ENCODE results near the gene AMDHD1.

Gene AMDHD1

GRCh38 chr12:95994476-95994875 lies 51.3 kb downstream of the AMDHD1 start:
- H2BK120ac ChIP-seq (ENCODE audit: low read depth, low read length), result no peak overlapping the region
- H3K23ac ChIP-seq (ENCODE audit: low read length in 2 of 2), result no peak overlapping the region
- H2BK5ac ChIP-seq (ENCODE audit: low read depth, low read length, poor library complexity, severe bottlenecking), result no peak overlapping the region
- H3K18ac ChIP-seq (ENCODE audit: low read depth in 1 of 2, low read length in 2 of 2), result no peak overlapping the region
- peaks cover 0 to 20% of the 10 kb centered on the region in 2 experiments for H3K27me3 ChIP-seq (ENCODE audit: control insufficient read depth in 1 of 2, insufficient read depth in 1 of 2, low read length in 2 of 2)
- DNase-seq, result no peak
- no peak overlapping the region for H2AK5ac ChIP-seq (ENCODE audit: low read length, severe bottlenecking)
- WGBS, result 97% methylated on average over 4 of the region's 5 CpGs
- H3K27ac ChIP-seq (ENCODE audit: low read length, poor library complexity, severe bottlenecking), result no peak overlapping the region
- H3K4ac ChIP-seq (ENCODE audit: low read depth in 1 of 2, low read length in 2 of 2), result no peak overlapping the region
- H4K91ac ChIP-seq (ENCODE audit: low read length), result no peak overlapping the region
- H3K9ac ChIP-seq (ENCODE audit: low read length), result no peak overlapping the region
- H3K4me1 ChIP-seq (ENCODE audit: control insufficient read depth, insufficient read depth, low read depth, low read length), result no peaks in the 10 kb centered on the region
- H3K9me3 ChIP-seq (ENCODE audit: control insufficient read depth, low read length), result no peaks in the 10 kb centered on the region
- no peak overlapping the region for H3K4me2 ChIP-seq (ENCODE audit: low read length, poor library complexity, severe bottlenecking)
- no peak overlapping the region for H3K14ac ChIP-seq (ENCODE audit: low read length in 2 of 2)
- peaks cover 0 to 9% of the 10 kb centered on the region in 2 experiments for H3K36me3 ChIP-seq (ENCODE audit: control insufficient read depth in 1 of 2, insufficient read depth in 2 of 2, low read depth in 1 of 2, low read length in 2 of 2)
- H2BK15ac ChIP-seq (ENCODE audit: low read depth, poor library complexity, severe bottlenecking), result no peak overlapping the region
- H2AFZ ChIP-seq (ENCODE audit: low read depth, low read length), result no peak overlapping the region
- H4K8ac ChIP-seq (ENCODE audit: low read length), result no peak overlapping the region
- H3K4me3 ChIP-seq (ENCODE audit: insufficient read depth in 1 of 2, low read depth in 1 of 2, low read length in 2 of 2), result no peak overlapping the region
- no peak overlapping the region for H2BK12ac ChIP-seq (ENCODE audit: low read length in 2 of 2)
- H3K79me1 ChIP-seq (replicated peaks; ENCODE audit: low read length, poor library complexity, severe bottlenecking), result no peaks in the 10 kb centered on the region

- H3K4me1 ChIP-seq (ENCODE audit: control insufficient read depth, insufficient read depth, low read depth, low read length), result no peaks in the 10 kb centered on the region
- H3K4me3 ChIP-seq (ENCODE audit: insufficient read depth in 1 of 2, low read depth in 1 of 2, low read length in 2 of 2), result no peak overlapping the region
- no peak overlapping the region for H3K27ac ChIP-seq (ENCODE audit: low read length, poor library complexity, severe bottlenecking)
- no peaks in the 10 kb centered on the region for H3K9me3 ChIP-seq (ENCODE audit: control insufficient read depth, low read length)
- WGBS, result 99% methylated on average over 29 of the region's 29 CpGs
- no peak overlapping the region for H3K9ac ChIP-seq (ENCODE audit: low read length)
- no peak for DNase-seq
- no peak overlapping the region for H3K4me2 ChIP-seq (ENCODE audit: low read length, poor library complexity, severe bottlenecking)
- H3K23ac ChIP-seq (ENCODE audit: low read length in 2 of 2), result no peak overlapping the region
- peaks cover 0 to 15% of the 10 kb centered on the region in 2 experiments for H3K27me3 ChIP-seq (ENCODE audit: control insufficient read depth in 1 of 2, insufficient read depth in 1 of 2, low read length in 2 of 2)
- no peak overlapping the region for H2AFZ ChIP-seq (ENCODE audit: low read depth, low read length)
- no peak overlapping the region for H4K8ac ChIP-seq (ENCODE audit: low read length)
- H4K91ac ChIP-seq (ENCODE audit: low read length), result no peak overlapping the region
- no peak overlapping the region for H3K18ac ChIP-seq (ENCODE audit: low read depth in 1 of 2, low read length in 2 of 2)
- no peak overlapping the region for H3K4ac ChIP-seq (ENCODE audit: low read depth in 1 of 2, low read length in 2 of 2)
- peak overlapping the region in 1 of 2 experiments; percentile 41 for H3K14ac ChIP-seq (ENCODE audit: low read length in 2 of 2)
- H3K36me3 ChIP-seq (ENCODE audit: control insufficient read depth in 1 of 2, insufficient read depth in 2 of 2, low read depth in 1 of 2, low read length in 2 of 2), result peaks cover 0 to 16% of the 10 kb centered on the region in 2 experiments
- no peak overlapping the region for H2BK15ac ChIP-seq (ENCODE audit: low read depth, poor library complexity, severe bottlenecking)
- no peaks in the 10 kb centered on the region for H3K79me1 ChIP-seq (replicated peaks; ENCODE audit: low read length, poor library complexity, severe bottlenecking)
- H2BK5ac ChIP-seq (ENCODE audit: low read depth, low read length, poor library complexity, severe bottlenecking), result no peak overlapping the region
- no peak overlapping the region for H2AK5ac ChIP-seq (ENCODE audit: low read length, severe bottlenecking)
- no peak overlapping the region for H2BK120ac ChIP-seq (ENCODE audit: low read depth, low read length)
- peak overlapping the region in 1 of 2 experiments; percentile 49 for H2BK12ac ChIP-seq (ENCODE audit: low read length in 2 of 2)
Measured at GRCh38 chr12:95995238-95996031, 52.3 kb downstream of the AMDHD1 start.

GRCh38 chr12:95996034-95996658 lies 53.0 kb downstream of the AMDHD1 start, which contains the start of gene HAL:
HAL (minus strand) TSS chr12:95996344; CDS start chr12:95995910, 434 bp downstream.
- no peaks in the 10 kb centered on the region for H3K79me1 ChIP-seq (replicated peaks; ENCODE audit: low read length, poor library complexity, severe bottlenecking)
- no peaks in the 10 kb centered on the region for H3K9me3 ChIP-seq (ENCODE audit: control insufficient read depth, low read length)
- peaks cover 5 to 20% of the 10 kb centered on the region in 2 experiments for H3K36me3 ChIP-seq (ENCODE audit: control insufficient read depth in 1 of 2, insufficient read depth in 2 of 2, low read depth in 1 of 2, low read length in 2 of 2)
- 49% methylated on average over 6 of the region's 7 CpGs for WGBS
- no peak within 1 kb of the TSS for H3K4me2 ChIP-seq (ENCODE audit: low read length, poor library complexity, severe bottlenecking)
- peak within 1 kb of the TSS in 1 of 2 experiments; percentile 9 for H3K18ac ChIP-seq (ENCODE audit: low read depth in 1 of 2, low read length in 2 of 2)
- H4K91ac ChIP-seq (ENCODE audit: low read length), result no peak within 1 kb of the TSS
- H3K27me3 ChIP-seq (ENCODE audit: control insufficient read depth in 1 of 2, insufficient read depth in 1 of 2, low read length in 2 of 2), result peaks cover 0 to 15% of the 10 kb centered on the region in 2 experiments
- H3K23ac ChIP-seq (ENCODE audit: low read length in 2 of 2), result no peak within 1 kb of the TSS
- H4K8ac ChIP-seq (ENCODE audit: low read length), result no peak within 1 kb of the TSS
- no peak within 1 kb of the TSS for H2BK15ac ChIP-seq (ENCODE audit: low read depth, poor library complexity, severe bottlenecking)
- no peak within 1 kb of the TSS for H2BK5ac ChIP-seq (ENCODE audit: low read depth, low read length, poor library complexity, severe bottlenecking)
- no peak within 1 kb of the TSS for H2AK5ac ChIP-seq (ENCODE audit: low read length, severe bottlenecking)
- H2BK12ac ChIP-seq (ENCODE audit: low read length in 2 of 2), result peak within 1 kb of the TSS in 1 of 2 experiments; percentile 49
- H3K14ac ChIP-seq (ENCODE audit: low read length in 2 of 2), result peak within 1 kb of the TSS in 1 of 2 experiments; percentile 41
- H3K27ac ChIP-seq (ENCODE audit: low read length, poor library complexity, severe bottlenecking), result no peak within 1 kb of the TSS
- H3K4me1 ChIP-seq (ENCODE audit: control insufficient read depth, insufficient read depth, low read depth, low read length), result no peaks in the 10 kb centered on the region
- no peak within 1 kb of the TSS for H3K9ac ChIP-seq (ENCODE audit: low read length)
- no peak within 1 kb of the TSS for H2AFZ ChIP-seq (ENCODE audit: low read depth, low read length)
- no peak within 1 kb of the TSS for H3K4me3 ChIP-seq (ENCODE audit: insufficient read depth in 1 of 2, low read depth in 1 of 2, low read length in 2 of 2)
- no peak within 1 kb of the TSS for H2BK120ac ChIP-seq (ENCODE audit: low read depth, low read length)
- peak; percentile 54 for DNase-seq
- H3K4ac ChIP-seq (ENCODE audit: low read depth in 1 of 2, low read length in 2 of 2), result no peak within 1 kb of the TSS

- H3K18ac ChIP-seq (ENCODE audit: low read depth in 1 of 2, low read length in 2 of 2), result no peak overlapping the region
- no peaks in the 10 kb centered on the region for H3K4me1 ChIP-seq (ENCODE audit: control insufficient read depth, insufficient read depth, low read depth, low read length)
- no peaks in the 10 kb centered on the region for H3K9me3 ChIP-seq (ENCODE audit: control insufficient read depth, low read length)
- no peak overlapping the region for H2AK5ac ChIP-seq (ENCODE audit: low read length, severe bottlenecking)
- H3K79me1 ChIP-seq (replicated peaks; ENCODE audit: low read length, poor library complexity, severe bottlenecking), result no peaks in the 10 kb centered on the region
- no peak overlapping the region for H2BK15ac ChIP-seq (ENCODE audit: low read depth, poor library complexity, severe bottlenecking)
- no peak overlapping the region for H3K4me3 ChIP-seq (ENCODE audit: insufficient read depth in 1 of 2, low read depth in 1 of 2, low read length in 2 of 2)
- no peak overlapping the region for H3K4me2 ChIP-seq (ENCODE audit: low read length, poor library complexity, severe bottlenecking)
- no peak overlapping the region for H4K8ac ChIP-seq (ENCODE audit: low read length)
- peaks cover 8 to 21% of the 10 kb centered on the region in 2 experiments for H3K36me3 ChIP-seq (ENCODE audit: control insufficient read depth in 1 of 2, insufficient read depth in 2 of 2, low read depth in 1 of 2, low read length in 2 of 2)
- WGBS, result 91% methylated on average over 3 of the region's 3 CpGs
- H2BK120ac ChIP-seq (ENCODE audit: low read depth, low read length), result no peak overlapping the region
- no peak for DNase-seq
- H3K23ac ChIP-seq (ENCODE audit: low read length in 2 of 2), result no peak overlapping the region
- peaks cover 0 to 6% of the 10 kb centered on the region in 2 experiments for H3K27me3 ChIP-seq (ENCODE audit: control insufficient read depth in 1 of 2, insufficient read depth in 1 of 2, low read length in 2 of 2)
- no peak overlapping the region for H2AFZ ChIP-seq (ENCODE audit: low read depth, low read length)
- no peak overlapping the region for H3K27ac ChIP-seq (ENCODE audit: low read length, poor library complexity, severe bottlenecking)
- H4K91ac ChIP-seq (ENCODE audit: low read length), result no peak overlapping the region
- no peak overlapping the region for H2BK12ac ChIP-seq (ENCODE audit: low read length in 2 of 2)
- H3K9ac ChIP-seq (ENCODE audit: low read length), result no peak overlapping the region
- no peak overlapping the region for H3K14ac ChIP-seq (ENCODE audit: low read length in 2 of 2)
- H3K4ac ChIP-seq (ENCODE audit: low read depth in 1 of 2, low read length in 2 of 2), result no peak overlapping the region
- no peak overlapping the region for H2BK5ac ChIP-seq (ENCODE audit: low read depth, low read length, poor library complexity, severe bottlenecking)
Measured at GRCh38 chr12:95997276-95997675, 54.1 kb downstream of the AMDHD1 start.

All from mesenchymal stem cell (in vitro differentiated cells and primary cell).